Activated T-helper 2 cell treated with anti-CD3 and anti-CD28 coated beads, Interferon-gamma antibody, Interleukin-2, Interleukin-4, amounts not matched to agents 10 μg/mL and 5 μg/mL and 100 μg/mL, durations not matched to agents 14 hours and 24 hours and 36 hours (primary cell): Measurements from ENCODE around the gene TRIM17. TPM values are rescaled to one million over a fixed set of nuclear protein-coding genes. Genes with fewer than 3 reads are reported as not detected.

Source experiments
- DNase-seq: peaks from one replicate; pipeline ENCODE4 v3.0.0; 2021; ENCODE audit warnings: low spot score
- H3K27ac Mint-ChIP-seq: one replicate; pipeline ENCODE4 v1.8.0; 2021; ENCODE audit warnings: mixed read lengths
- H3K27me3 Mint-ChIP-seq: one replicate; pipeline ENCODE4 v1.8.0; 2021; ENCODE audit warnings: low read depth, mixed read lengths
- H3K36me3 Mint-ChIP-seq: one replicate; pipeline ENCODE4 v1.8.0; 2021; ENCODE audit warnings: low read depth, mixed read lengths
- H3K4me1 Mint-ChIP-seq: one replicate; pipeline ENCODE4 v1.8.0; 2021; ENCODE audit warnings: low read depth, mixed read lengths
- H3K4me3 Mint-ChIP-seq: one replicate; pipeline ENCODE4 v1.8.0; 2021; ENCODE audit warnings: low read depth, mild to moderate bottlenecking, moderate library complexity, mixed read lengths
- H3K9me3 Mint-ChIP-seq: one replicate; pipeline ENCODE4 v1.8.0; 2021; ENCODE audit warnings: mixed read lengths
- intact Hi-C: fragments of 100-400 bp; cut with micrococcal nuclease; formaldehyde crosslinking; loops from one replicate; pipeline ENCODE4 v1.15.1; 2023
- total RNA-seq: library from RNA; stranded (reverse); gene quantifications from 2 replicates; pipeline ENCODE4 v1.2.3, GENCODE V29; 2022

Gene TRIM17
- total RNA-seq, 1 donor from 2014 or later = 2.3 TPM

DNA sequence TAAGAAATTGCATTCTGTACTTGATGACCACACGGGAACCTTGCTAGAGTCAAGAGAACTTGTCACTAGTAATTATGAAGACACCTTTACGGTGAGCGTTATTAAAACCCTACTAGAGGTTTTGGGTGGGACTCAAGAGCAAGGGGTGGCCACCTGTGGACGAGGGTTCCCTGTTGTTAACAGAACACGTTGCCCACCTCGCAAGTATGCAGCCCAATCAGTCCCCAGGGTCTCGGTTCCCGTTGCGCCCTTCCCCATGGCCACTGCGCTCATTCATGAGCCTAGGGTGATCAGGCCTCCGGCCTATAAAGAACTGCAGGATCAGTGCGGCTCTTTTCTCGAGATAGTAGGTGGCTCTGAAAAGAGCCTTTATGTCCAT, 40.3 kb upstream of the TRIM17 start:
- no peaks in the 10 kb centered on the region for H3K27me3 Mint-ChIP-seq
- no peaks in the 10 kb centered on the region for H3K9me3 Mint-ChIP-seq
- H3K27ac Mint-ChIP-seq = peak overlapping the region; percentile 99
- peak overlapping the region; percentile 98 for H3K4me3 Mint-ChIP-seq
- no peak for DNase-seq
- H3K36me3 Mint-ChIP-seq = peaks cover 21% of the 10 kb centered on the region
- H3K4me1 Mint-ChIP-seq = peaks cover 36% of the 10 kb centered on the region
- intact Hi-C loops = loop anchor here (1.0 to 5.0 kb wide), 3 partner anchors 50 to 375 kb away; partner anchors contain the start of genes ARF1, GUK1 and TRIM11

DNA sequence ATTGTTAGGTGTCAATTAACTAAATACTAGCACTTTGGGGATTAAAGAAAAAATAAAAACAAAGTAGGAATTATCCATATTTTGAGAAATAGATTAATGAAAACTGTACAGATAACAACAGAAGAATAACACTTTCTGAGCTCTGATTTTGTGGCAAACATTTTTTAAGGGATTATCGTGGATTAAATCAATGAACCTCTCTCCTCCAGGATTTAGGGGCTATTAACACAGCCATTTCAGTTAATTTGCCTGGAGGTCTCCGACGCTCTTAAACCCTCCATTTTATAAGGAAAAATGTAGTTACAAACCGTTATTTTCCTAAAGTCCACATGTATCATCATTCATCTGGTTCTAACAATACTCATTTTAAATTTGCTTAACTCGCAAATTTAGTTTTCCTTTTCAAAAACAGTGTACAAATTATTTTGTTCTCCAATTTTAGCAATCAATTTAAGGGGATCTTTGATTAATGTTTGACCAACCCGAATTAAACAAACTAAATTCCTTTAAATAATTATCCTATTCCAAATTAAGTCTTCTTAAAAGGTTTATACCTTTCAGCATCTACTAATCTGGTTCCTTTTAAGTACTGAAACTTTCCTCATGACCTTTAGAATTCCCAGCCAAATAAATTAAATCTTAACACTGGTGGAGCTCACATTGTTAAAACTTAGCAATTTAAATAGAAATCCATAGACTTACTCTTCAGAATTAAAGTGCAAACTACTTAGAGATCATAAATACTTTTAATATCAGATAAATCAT, 39.8 kb upstream of the TRIM17 start:
- no peak for DNase-seq
- Mint-ChIP-seq H3K36me3 (peaks cover 21% of the 10 kb centered on the region), H3K9me3 (no peaks in the 10 kb centered on the region), H3K4me3 (peak overlapping the region; percentile 98), H3K27ac (peak overlapping the region; percentile 99), H3K4me1 (peaks cover 33% of the 10 kb centered on the region), H3K27me3 (no peaks in the 10 kb centered on the region)
- intact Hi-C loops = loop anchor here (1.0 to 5.0 kb wide), 3 partner anchors 50 to 374 kb away; partner anchors contain the start of genes ARF1, GUK1 and TRIM11

DNA sequence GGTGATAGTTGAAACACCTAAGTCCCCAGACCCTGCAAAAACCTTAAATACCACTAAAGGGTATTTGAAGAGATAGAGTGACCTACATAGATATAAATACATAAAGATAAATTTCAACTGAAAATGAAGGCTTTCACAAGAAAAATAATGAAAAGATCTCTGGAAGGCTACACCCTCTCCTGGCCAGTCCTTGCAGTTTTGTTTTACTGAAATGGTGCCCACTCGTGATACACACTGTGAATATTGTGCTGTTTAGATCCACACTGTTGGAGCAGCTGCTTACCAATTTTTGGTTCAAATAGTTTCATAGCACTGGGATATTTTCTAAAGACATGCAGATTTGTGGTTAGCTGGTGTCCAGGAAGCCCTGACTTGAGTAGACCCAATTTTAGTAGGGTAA, 39.1 kb upstream of the TRIM17 start:
- H3K9me3 Mint-ChIP-seq = no peaks in the 10 kb centered on the region
- H3K4me3 Mint-ChIP-seq = peak overlapping the region; percentile 52
- intact Hi-C loops = loop anchor here (2.0 to 5.0 kb wide), 2 partner anchors 49 to 373 kb away; partner anchors contain the start of genes ARF1 and TRIM11
- H3K36me3 Mint-ChIP-seq = peaks cover 16% of the 10 kb centered on the region
- peaks cover 25% of the 10 kb centered on the region for H3K4me1 Mint-ChIP-seq
- DNase-seq = no peak
- no peaks in the 10 kb centered on the region for H3K27me3 Mint-ChIP-seq
- no peak overlapping the region for H3K27ac Mint-ChIP-seq

GRCh38 chr1:228454238-228454637, 37.6 kb upstream of the TRIM17 start:
- DNase-seq = no peak
- H3K36me3 Mint-ChIP-seq = peaks cover 14% of the 10 kb centered on the region
- no peaks in the 10 kb centered on the region for H3K27me3 Mint-ChIP-seq
- peaks cover 24% of the 10 kb centered on the region for H3K4me1 Mint-ChIP-seq
- H3K27ac Mint-ChIP-seq = no peak overlapping the region
- no peak overlapping the region for H3K4me3 Mint-ChIP-seq
- intact Hi-C loops = no loop called here
- no peaks in the 10 kb centered on the region for H3K9me3 Mint-ChIP-seq

- Mint-ChIP-seq H3K4me3 (no peak overlapping the region), H3K4me1 (peaks cover 24% of the 10 kb centered on the region), H3K27me3 (no peaks in the 10 kb centered on the region), H3K27ac (no peak overlapping the region), H3K9me3 (no peaks in the 10 kb centered on the region), H3K36me3 (peaks cover 14% of the 10 kb centered on the region)
- intact Hi-C loops = no loop called here
- DNase-seq = no peak
Measured at GRCh38 chr1:228453614-228454013, 37.0 kb upstream of the TRIM17 start.

GRCh38 chr1:228453022-228453560, 36.4 kb upstream of the TRIM17 start:
- Mint-ChIP-seq H3K9me3 (no peaks in the 10 kb centered on the region), H3K36me3 (peaks cover 14% of the 10 kb centered on the region), H3K4me1 (peaks cover 22% of the 10 kb centered on the region), H3K27me3 (peaks cover 5% of the 10 kb centered on the region), H3K27ac (no peak overlapping the region), H3K4me3 (no peak overlapping the region)
- intact Hi-C loops = no loop called here
- no peak for DNase-seq

GRCh38 chr1:228452194-228453021, 35.7 kb upstream of the TRIM17 start:
- H3K27me3 Mint-ChIP-seq = peaks cover 11% of the 10 kb centered on the region
- H3K4me1 Mint-ChIP-seq = peaks cover 21% of the 10 kb centered on the region
- peaks cover 14% of the 10 kb centered on the region for H3K36me3 Mint-ChIP-seq
- no peak for DNase-seq
- no peaks in the 10 kb centered on the region for H3K9me3 Mint-ChIP-seq
- intact Hi-C loops = no loop called here
- H3K4me3 Mint-ChIP-seq = no peak overlapping the region
- no peak overlapping the region for H3K27ac Mint-ChIP-seq

DNA sequence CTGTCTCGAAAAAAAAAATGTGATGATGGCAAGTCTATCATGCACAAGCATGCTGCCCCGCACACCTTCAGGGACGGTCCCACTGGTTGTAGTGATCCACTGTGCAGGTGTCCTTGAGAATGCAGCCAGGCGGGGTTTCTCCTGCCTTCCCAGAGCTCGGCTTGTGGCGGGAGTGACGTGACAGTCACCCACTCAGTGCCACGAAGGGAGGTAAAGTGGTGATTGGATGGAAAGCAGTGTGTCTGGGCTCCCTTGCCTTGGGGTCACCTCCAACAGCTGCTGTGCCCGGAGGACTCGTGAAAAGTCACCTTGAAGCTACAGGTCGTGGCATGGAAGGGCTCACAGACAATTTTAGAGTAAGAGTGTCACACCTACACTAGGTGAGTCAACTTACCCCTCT, 33.5 kb upstream of the TRIM17 start:
- peaks cover 20% of the 10 kb centered on the region for H3K27me3 Mint-ChIP-seq
- no peak overlapping the region for H3K27ac Mint-ChIP-seq
- H3K4me3 Mint-ChIP-seq = no peak overlapping the region
- peaks cover 8% of the 10 kb centered on the region for H3K36me3 Mint-ChIP-seq
- H3K9me3 Mint-ChIP-seq = no peaks in the 10 kb centered on the region
- DNase-seq = no peak
- intact Hi-C loops = no loop called here
- H3K4me1 Mint-ChIP-seq = peaks cover 23% of the 10 kb centered on the region

GRCh38 chr1:228448372-228448771, 31.7 kb upstream of the TRIM17 start:
- Mint-ChIP-seq H3K9me3 (no peaks in the 10 kb centered on the region), H3K27ac (no peak overlapping the region), H3K36me3 (no peaks in the 10 kb centered on the region), H3K27me3 (peaks cover 31% of the 10 kb centered on the region), H3K4me3 (no peak overlapping the region), H3K4me1 (peaks cover 17% of the 10 kb centered on the region)
- no peak for DNase-seq
- intact Hi-C loops = no loop called here

DNA sequence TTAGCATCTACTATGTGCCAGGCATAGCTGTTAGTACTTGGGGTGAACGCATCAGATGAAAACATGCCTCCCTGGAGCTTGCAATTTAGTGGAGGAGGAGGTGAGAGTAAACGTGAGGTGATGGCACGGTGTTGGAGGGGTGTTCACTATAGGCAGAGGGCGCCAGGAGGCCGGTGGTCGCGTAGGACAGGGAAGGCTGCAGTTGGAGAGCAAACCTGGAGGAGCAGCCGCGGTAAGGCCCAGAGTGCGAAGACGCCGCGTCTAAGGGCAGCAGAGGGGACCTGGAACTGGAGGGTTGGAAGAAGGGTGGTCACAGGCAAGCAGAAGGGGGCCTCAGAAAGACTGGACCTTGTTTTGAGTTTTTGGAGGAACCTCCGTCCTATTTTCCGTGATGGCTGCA, 30.2 kb upstream of the TRIM17 start:
- DNase-seq = no peak
- Mint-ChIP-seq H3K4me3 (no peak overlapping the region), H3K27me3 (peaks cover 43% of the 10 kb centered on the region), H3K36me3 (no peaks in the 10 kb centered on the region), H3K27ac (no peak overlapping the region), H3K9me3 (no peaks in the 10 kb centered on the region), H3K4me1 (peaks cover 15% of the 10 kb centered on the region)
- intact Hi-C loops = no loop called here

DNA sequence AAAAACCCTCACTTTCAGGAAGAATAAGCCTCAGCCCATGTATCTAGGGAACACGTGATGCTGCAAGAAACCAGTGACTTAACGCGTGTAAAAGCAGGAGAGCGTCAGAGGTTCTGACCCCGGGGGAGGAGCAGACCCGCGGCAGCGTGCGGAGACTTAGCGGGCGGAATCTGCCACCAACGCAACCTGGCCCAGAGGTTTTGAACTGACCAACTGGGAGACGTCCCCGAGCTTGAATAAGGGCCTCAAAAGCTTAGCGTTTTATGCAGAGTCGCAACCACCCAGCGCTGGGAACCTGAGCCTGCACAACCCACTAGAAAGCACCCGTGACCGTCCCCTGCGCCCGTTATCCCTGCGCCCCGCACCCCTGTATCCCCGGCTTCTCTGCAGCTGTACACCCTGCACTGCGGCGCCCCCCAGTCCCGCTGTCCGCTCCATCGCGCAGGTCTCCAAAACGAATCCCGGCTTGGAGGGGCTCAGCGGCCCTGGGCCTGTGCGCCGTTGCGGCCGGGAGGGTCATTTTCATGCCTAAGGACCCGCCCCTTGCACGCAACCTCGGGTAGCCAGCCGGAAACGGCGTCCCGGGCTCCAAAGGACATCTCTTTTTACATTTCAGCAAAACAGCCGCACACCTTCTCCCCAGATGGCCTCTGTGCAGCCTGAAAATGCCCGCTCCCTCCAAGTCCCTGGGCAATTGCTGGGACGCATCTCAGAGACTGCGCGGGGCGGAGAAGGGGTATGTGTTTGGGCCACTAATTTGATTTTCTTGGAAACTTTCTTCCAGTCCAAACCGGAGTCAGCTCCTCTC, 29.4 kb upstream of the TRIM17 start:
- peak overlapping the region; percentile 68 for H3K27ac Mint-ChIP-seq
- no peaks in the 10 kb centered on the region for H3K9me3 Mint-ChIP-seq
- intact Hi-C loops = no loop called here
- peaks cover 15% of the 10 kb centered on the region for H3K4me1 Mint-ChIP-seq
- H3K27me3 Mint-ChIP-seq = peaks cover 49% of the 10 kb centered on the region
- DNase-seq = peak; percentile 33
- no peaks in the 10 kb centered on the region for H3K36me3 Mint-ChIP-seq
- peak overlapping the region; percentile 74 for H3K4me3 Mint-ChIP-seq

DNA sequence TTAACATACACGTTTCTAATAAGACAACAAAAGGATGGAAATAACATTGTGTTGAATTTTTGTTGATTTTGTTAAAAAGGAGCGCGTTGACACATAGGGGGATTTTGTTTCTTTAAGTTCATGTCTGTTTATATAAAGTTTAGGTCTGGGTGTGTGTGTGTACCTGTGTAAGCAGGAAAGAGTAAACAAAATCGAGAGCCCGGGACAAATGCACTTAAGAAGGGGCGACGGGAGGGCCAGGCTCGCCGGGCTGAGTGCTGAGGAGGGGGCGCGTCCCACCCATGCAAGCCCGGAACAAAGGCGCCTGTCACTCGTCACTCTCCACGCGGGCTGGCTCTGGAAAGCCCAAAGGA, 28.8 kb upstream of the TRIM17 start:
- peaks cover 49% of the 10 kb centered on the region for H3K27me3 Mint-ChIP-seq
- intact Hi-C loops = no loop called here
- H3K4me1 Mint-ChIP-seq = peaks cover 15% of the 10 kb centered on the region
- peak overlapping the region; percentile 74 for H3K4me3 Mint-ChIP-seq
- H3K27ac Mint-ChIP-seq = peak overlapping the region; percentile 68
- no peaks in the 10 kb centered on the region for H3K9me3 Mint-ChIP-seq
- DNase-seq = no peak
- no peaks in the 10 kb centered on the region for H3K36me3 Mint-ChIP-seq
